ENCODE measurements around the gene SUMO1. TPM values are rescaled to one million over a fixed set of nuclear protein-coding genes. Genes with fewer than 3 reads are reported as not detected.

Gene SUMO1
- total RNA-seq, result 10 to 100 TPM; 52.8 to 93.8 (median 59.0) TPM

DNA sequence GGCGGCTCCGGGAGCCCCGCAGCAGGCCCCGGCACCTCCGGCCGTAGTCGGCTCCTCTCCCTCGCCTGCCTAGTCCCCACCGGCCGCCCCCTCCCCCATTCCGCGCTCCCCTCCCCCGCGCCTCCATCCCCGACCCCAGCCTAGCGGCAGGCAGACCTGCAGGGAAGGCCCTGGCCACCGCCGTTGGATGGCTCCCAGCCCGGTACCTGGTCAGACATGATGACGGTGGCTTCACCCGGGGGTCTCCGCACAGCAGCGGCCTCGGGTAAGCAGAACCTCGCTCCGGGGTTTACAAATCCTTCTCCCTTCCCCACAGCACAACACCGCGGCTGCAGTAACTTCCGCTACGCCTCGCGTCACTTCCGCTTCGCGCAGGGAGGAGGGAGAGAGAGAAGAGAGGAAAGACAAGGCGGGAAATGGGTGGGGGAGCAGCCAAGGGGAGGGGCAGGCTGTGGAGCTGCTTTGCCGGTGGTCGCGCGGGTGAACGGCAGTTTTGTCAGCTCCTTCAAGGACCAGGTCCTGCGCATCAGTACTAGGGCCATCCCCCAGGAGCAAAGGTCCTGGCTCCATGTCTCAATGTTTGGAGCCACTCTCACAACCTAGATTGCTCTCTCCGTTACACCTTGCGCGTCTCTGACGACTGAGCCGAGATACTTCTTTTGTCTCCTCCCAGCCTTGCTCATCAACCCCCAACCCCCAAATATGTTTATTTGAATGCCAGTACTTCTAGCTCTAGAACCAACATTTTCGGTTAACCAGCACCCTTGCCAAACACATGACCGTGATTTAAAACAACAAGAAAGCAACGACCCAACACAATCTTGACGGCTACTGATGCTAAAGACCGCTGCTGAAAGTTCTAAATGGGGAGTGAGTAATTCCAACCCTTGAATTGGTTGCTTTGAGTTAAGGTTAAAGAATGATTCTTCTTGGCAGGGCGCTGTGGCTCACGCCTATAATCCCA is at the start of gene SUMO1:
SUMO1 (minus strand) TSS at position 364 of the 964 bp plus-strand sequence; CDS start at position 218, 146 bp downstream.
- TF ChIP-seq, protein P1, sequence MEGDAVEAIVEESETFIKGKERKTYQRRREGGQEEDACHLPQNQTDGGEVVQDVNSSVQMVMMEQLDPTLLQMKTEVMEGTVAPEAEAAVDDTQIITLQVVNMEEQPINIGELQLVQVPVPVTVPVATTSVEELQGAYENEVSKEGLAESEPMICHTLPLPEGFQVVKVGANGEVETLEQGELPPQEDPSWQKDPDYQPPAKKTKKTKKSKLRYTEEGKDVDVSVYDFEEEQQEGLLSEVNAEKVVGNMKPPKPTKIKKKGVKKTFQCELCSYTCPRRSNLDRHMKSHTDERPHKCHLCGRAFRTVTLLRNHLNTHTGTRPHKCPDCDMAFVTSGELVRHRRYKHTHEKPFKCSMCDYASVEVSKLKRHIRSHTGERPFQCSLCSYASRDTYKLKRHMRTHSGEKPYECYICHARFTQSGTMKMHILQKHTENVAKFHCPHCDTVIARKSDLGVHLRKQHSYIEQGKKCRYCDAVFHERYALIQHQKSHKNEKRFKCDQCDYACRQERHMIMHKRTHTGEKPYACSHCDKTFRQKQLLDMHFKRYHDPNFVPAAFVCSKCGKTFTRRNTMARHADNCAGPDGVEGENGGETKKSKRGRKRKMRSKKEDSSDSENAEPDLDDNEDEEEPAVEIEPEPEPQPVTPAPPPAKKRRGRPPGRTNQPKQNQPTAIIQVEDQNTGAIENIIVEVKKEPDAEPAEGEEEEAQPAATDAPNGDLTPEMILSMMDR (IDR thresholded peaks at IDR 0.05; ENCODE audit: low read depth), result no peak

DNA sequence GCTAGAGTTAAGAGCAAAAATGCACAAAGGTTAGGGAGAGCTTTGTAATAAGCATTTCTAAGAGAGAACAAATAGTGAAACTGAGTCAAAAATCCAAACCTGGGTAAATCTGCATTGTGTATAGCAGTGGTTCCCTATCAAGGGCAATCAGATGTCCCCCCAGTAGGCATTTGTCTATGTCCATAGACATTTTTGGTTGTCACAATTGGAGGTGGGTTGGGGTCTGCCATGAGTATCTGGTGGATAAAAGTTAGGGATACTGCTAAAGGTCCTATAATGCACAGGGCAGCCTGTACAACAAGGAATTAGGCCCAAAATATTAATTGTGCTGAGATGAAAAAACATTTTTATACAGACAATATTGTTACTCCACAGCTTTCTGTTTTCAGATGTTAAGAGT is 48.2 kb upstream of the SUMO1 start:
- TF ChIP-seq, protein P1 (IDR thresholded peaks at IDR 0.05; ENCODE audit: low read depth), result no peak

DNA sequence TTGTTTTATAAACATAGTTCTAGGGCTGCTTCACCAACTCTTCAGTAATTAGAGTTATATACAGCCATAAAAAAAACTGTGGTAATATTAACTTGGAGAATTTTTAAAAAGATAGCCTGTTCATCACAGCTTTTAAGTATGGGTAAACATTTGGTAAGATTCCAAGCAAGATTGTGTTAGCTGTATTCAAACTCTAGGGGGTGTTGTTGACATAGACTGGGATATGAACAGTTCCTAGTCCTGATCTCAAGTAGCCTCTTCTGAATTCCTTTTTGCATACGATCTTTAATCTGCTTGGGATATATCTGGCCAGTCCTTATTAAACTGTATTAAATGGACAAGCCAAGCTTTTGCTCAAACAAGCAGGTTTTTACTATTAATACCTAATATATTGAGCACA is 40.5 kb upstream of the SUMO1 start:
- TF ChIP-seq, protein P1 (IDR thresholded peaks at IDR 0.05; ENCODE audit: low read depth), result no peak

DNA sequence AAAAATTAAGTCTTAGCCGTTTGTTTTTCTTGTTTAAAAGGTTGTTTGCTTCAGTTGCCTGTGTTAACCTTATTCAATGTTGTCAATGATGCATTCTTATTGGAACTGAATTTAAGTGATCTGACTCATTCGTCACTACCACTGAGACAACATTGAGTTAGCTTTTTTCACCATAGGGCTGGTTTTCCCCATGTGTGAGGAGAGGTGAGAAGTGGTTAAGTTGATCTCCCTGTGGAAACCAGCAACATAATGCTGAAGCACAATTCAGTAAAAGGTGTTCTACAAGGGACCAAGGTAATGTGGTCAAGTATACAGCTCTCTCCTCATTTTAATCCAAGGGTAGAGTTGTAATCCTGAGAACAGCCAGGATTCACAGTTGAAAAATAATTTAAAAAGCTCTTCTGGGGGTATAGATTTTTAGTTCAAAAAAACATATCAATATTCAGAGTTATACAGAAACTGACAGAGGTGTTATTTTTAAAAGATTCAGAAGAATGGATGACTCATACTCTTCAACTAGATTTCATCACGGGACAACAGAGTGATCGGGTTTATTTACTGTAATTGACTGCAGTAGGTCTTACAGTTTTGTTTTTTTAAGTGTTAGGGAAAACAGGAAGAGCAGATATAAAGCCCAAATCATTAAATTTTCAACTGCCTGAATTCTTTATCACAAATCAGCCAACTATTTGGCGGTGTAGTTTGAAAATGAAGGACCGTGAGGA is 39.8 kb upstream of the SUMO1 start:
- TF ChIP-seq, protein P1 (IDR thresholded peaks at IDR 0.05; ENCODE audit: low read depth), result no peak

DNA sequence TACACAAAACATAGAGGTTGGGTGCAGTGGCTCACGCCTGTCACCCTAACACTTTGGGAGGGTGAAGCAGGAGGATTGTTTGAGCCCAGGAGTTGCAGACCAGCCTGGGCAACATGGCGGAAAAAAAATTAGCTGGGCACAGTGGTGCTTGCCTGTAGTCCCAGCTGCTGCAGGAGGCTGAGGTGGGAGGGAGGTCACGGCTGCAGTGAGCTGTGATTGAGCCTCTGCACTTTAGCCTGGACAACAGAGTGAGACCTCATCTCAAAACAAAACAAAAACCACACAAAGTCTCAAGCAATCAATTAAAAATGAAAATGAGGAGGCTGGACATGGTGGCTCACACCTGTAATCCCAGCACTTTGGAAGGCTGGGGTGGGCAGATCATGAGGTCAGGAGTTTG is 32.1 kb upstream of the SUMO1 start:
- TF ChIP-seq, protein P1 (IDR thresholded peaks at IDR 0.05; ENCODE audit: low read depth), result no peak

DNA sequence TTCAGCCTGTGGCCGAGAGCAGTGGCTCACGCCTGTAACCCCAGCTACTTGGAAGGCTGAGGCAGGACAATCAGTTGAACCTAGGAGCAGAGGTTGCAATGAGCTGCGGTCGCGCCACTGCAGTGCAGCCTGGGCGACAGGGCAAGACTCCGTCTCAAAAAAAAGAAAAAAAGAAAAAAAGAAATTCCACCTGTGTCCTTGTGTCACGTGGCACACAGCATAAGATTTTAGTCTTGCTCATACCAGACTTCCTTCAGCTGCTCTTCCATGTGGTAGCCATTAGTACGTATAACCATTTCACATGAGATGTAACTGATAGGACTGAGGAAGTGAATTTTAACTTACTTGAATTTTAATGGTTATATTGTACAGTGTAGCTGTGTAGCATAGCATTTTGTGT is 31.2 kb upstream of the SUMO1 start:
- TF ChIP-seq, protein P1 (IDR thresholded peaks at IDR 0.05; ENCODE audit: low read depth), result no peak

DNA sequence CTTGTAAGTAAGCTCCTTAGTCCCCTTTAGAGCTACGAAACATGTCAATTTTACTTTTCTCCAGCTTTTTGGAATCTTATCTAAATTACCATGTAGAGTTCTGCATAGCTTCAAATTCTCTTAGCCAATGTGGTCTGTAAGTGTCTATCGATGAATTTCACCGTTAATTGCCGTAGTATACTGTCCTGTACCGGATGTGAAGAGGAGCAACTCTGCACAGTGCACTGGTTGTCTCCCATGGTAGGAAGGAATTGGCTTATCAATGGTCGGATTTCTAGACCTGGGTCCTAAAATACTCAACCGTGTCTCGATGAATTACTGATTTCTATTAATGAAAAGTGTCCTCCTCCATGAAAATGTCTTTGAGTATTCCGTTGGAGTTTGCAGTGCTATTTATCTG is 29.1 kb upstream of the SUMO1 start:
- TF ChIP-seq, protein P1 (IDR thresholded peaks at IDR 0.05; ENCODE audit: low read depth), result no peak
